Mucosa of descending colon (tissue), 3 donors: Measurements from ENCODE around the gene NCL. TPM values are rescaled to one million over a fixed set of nuclear protein-coding genes. Genes with fewer than 3 reads are reported as not detected.

Source experiments
- ATAC-seq: fragments of 200-7000 bp; cut with Tn5 transposase; one replicate; pipeline ENCODE4 v1.9.1; 2020; ENCODE audit warnings: mild to moderate bottlenecking, moderate library complexity
- DNase-seq, 3 donors: peaks; one replicate each; pipeline ENCODE4 v3.0.0-alpha.2; 2020
- H3K36me3 ChIP-seq: fragments of 200-600 bp; one replicate; pipeline ENCODE4 v1.8.0; 2021; ENCODE audit warnings: low read depth, mild to moderate bottlenecking
- H3K4me1 ChIP-seq: fragments of 200-600 bp; one replicate; pipeline ENCODE4 v1.8.0; 2021; ENCODE audit warnings: low read depth, mild to moderate bottlenecking
- H3K4me3 ChIP-seq: fragments of 200-600 bp; one replicate; pipeline ENCODE4 v1.8.0; 2021; ENCODE audit warnings: mild to moderate bottlenecking
- H3K9me3 ChIP-seq: fragments of 200-600 bp; one replicate; pipeline ENCODE4 v1.8.0; 2021; ENCODE audit warnings: mild to moderate bottlenecking
- CTCF ChIP-seq: fragments of 200-600 bp; IDR thresholded peaks from one replicate; pipeline ENCODE4 v1.8.0; 2022; ENCODE audit warnings: antibody characterized with exemption, mild to moderate bottlenecking
- intact Hi-C, 2 donors: fragments of 100-400 bp; cut with DNase I in 1 of 2; cut with micrococcal nuclease in 1 of 2; formaldehyde crosslinking; loops; one replicate each; pipeline versions ENCODE4 v1.11.0 to v1.11.1; 2022; cut with DNase I, micrococcal nuclease
- total RNA-seq, 3 donors: library from RNA; stranded (reverse); fragmentation: NEBNext Ultra II Directional in 2 of 3; extraction: Animal tissue kit (Norgen Biotek cat#: 25700) in 2 of 3; gene quantifications; one replicate each; pipeline versions ENCODE4 v1.2.1 to v1.2.4, GENCODE V29; 2021 to 2023
- donor health status: DM: no; HTN: no; CAD: no; lungs with moderate emphysema.
- donor health status: DM: no; HTN: no; CAD: no.
- donor health status: DM: no; HTN: yes; CAD: no.

Gene NCL
- total RNA-seq, 3 donors from 2014 or later: 239 to 369 (median 328) TPM

- ATAC-seq (no peak), DNase-seq (no peak)
- Histone ChIP-seq H3K4me1 (no peaks in the 10 kb centered on the region), H3K4me3 (no peak overlapping the region), H3K9me3 (no peaks in the 10 kb centered on the region), H3K36me3 (no peaks in the 10 kb centered on the region)
- intact Hi-C loops: no loop called here
- no peak for TF ChIP-seq CTCF
Observed at GRCh38 chr2:231479455-231479854, 15.2 kb upstream of the NCL start.

GRCh38 chr2:231476920-231477319 lies 12.6 kb upstream of the NCL start:
- intact Hi-C loops: no loop called here
- no peak for ATAC-seq
- H3K4me3 ChIP-seq: no peak overlapping the region
- H3K9me3 ChIP-seq: no peaks in the 10 kb centered on the region
- no peak for DNase-seq
- no peaks in the 10 kb centered on the region for H3K36me3 ChIP-seq
- TF ChIP-seq CTCF: no peak
- no peaks in the 10 kb centered on the region for H3K4me1 ChIP-seq

GRCh38 chr2:231475965-231476364 lies 11.7 kb upstream of the NCL start:
- intact Hi-C loops: no loop called here
- DNase-seq: no peak
- H3K9me3 ChIP-seq: no peaks in the 10 kb centered on the region
- no peaks in the 10 kb centered on the region for H3K4me1 ChIP-seq
- no peak for TF ChIP-seq CTCF
- H3K4me3 ChIP-seq: no peak overlapping the region
- no peaks in the 10 kb centered on the region for H3K36me3 ChIP-seq
- no peak for ATAC-seq

GRCh38 chr2:231472816-231473215 lies 8.5 kb upstream of the NCL start:
- DNase-seq: no peak
- TF ChIP-seq CTCF: no peak
- Histone ChIP-seq H3K9me3 (no peaks in the 10 kb centered on the region), H3K4me3 (no peak overlapping the region), H3K4me1 (no peaks in the 10 kb centered on the region), H3K36me3 (no peaks in the 10 kb centered on the region)
- intact Hi-C loops: no loop called here
- no peak for ATAC-seq

- DNase-seq (no peak), ATAC-seq (no peak)
- no peaks in the 10 kb centered on the region for H3K36me3 ChIP-seq
- no peak for TF ChIP-seq CTCF
- H3K4me1 ChIP-seq: peaks cover 2% of the 10 kb centered on the region
- H3K9me3 ChIP-seq: no peaks in the 10 kb centered on the region
- no peak overlapping the region for H3K4me3 ChIP-seq
- intact Hi-C loops: no loop called here
Observed at GRCh38 chr2:231470246-231470900, 6.1 kb upstream of the NCL start.

GRCh38 chr2:231469583-231469950 lies 5.3 kb upstream of the NCL start:
- no peaks in the 10 kb centered on the region for H3K9me3 ChIP-seq
- peaks cover 4% of the 10 kb centered on the region for H3K4me1 ChIP-seq
- H3K4me3 ChIP-seq: no peak overlapping the region
- intact Hi-C loops: loop anchor here in 1 of 2 donors (10.0 kb wide), 1 partner anchor 45 kb away; no protein-coding TSS in a partner anchor
- TF ChIP-seq CTCF: no peak
- no peaks in the 10 kb centered on the region for H3K36me3 ChIP-seq
- DNase-seq (no peak), ATAC-seq (no peak)
